Prostate gland (tissue), 2 donors: ENCODE data around the gene PRKAA1. TPM values are rescaled to one million over a fixed set of nuclear protein-coding genes. Genes with fewer than 3 reads are reported as not detected.

Experiments
- DNase-seq: peaks from one replicate; pipeline ENCODE4 v3.0.0-alpha.2; 2019; ENCODE audit warnings: low spot score
- H3K27ac ChIP-seq, 2 donors: fragments of 200-600 bp; sonication (generic); 2 replicates each; pipeline ENCODE4 v1.5.1; 2017 to 2019
- H3K27me3 ChIP-seq: fragments of 200-600 bp; sonication (generic); replicated peaks from 2 replicates; pipeline ENCODE4 v1.5.1; 2019; ENCODE audit not compliant: insufficient read depth
- H3K36me3 ChIP-seq, 2 donors: fragments of 200-600 bp; sonication (generic); 1 replicate in 1 of 2; 2 replicates in 1 of 2; pipeline versions ENCODE4 v1.5.1 to v1.8.1; 2017 to 2019
- H3K4me1 ChIP-seq: fragments of 200-600 bp; sonication (generic); replicated peaks from 2 replicates; pipeline ENCODE4 v1.5.1; 2019
- H3K4me3 ChIP-seq, 2 donors: fragments of 200-600 bp; sonication (generic); 2 replicates each; pipeline ENCODE4 v1.5.1; 2017 to 2019
- H3K9me3 ChIP-seq: fragments of 200-600 bp; sonication (generic); 2 replicates; pipeline ENCODE4 v1.5.1; 2017
- POLR2A ChIP-seq: fragments of 450-650 bp; IDR thresholded peaks from one replicate; pipeline ENCODE4 v1.6.1; 2016; ENCODE audit warnings: antibody characterized with exemption, mild to moderate bottlenecking
- POLR2AphosphoS5 ChIP-seq: sonication (generic); formaldehyde crosslinking; IDR thresholded peaks from one replicate; pipeline ENCODE4 v1.6.1; 2017; ENCODE audit warnings: antibody characterized with exemption
- WGBS: methylation state at CpG from one replicate; pipeline ENCODE4 v1.1.5; 2018; 5-methylcytosine and 5-hydroxymethylcytosine counted together
- intact Hi-C: fragments of 100-400 bp; cut with DNase I; formaldehyde crosslinking; loops from one replicate; pipeline ENCODE4 v1.14.2; 2022
- total RNA-seq, 2 donors: library from RNA; depleted of rRNA; stranded (reverse); fragments of >200 nt; gene quantifications; one replicate each; pipeline ENCODE4 v1.1.0, GENCODE V29; 2016
- TF ChIP-seq, protein P1 (sequence below), 4 experiments: fragments of 200-600 bp in 2 of 4; fragments of 450-650 bp in 2 of 4; sonication (generic) in 2 of 4; IDR thresholded peaks; 1 replicate in 3 of 4; 2 replicates in 1 of 4; pipeline ENCODE4 v1.5.1; 2016 to 2019; ENCODE audit warnings: antibody characterized with exemption in 4 of 4, mild to moderate bottlenecking in 2 of 4, moderate library complexity in 2 of 4

PRKAA1 gene
- total RNA-seq, 2 donors from 2014 or later = 64.9 to 110 TPM

DNA sequence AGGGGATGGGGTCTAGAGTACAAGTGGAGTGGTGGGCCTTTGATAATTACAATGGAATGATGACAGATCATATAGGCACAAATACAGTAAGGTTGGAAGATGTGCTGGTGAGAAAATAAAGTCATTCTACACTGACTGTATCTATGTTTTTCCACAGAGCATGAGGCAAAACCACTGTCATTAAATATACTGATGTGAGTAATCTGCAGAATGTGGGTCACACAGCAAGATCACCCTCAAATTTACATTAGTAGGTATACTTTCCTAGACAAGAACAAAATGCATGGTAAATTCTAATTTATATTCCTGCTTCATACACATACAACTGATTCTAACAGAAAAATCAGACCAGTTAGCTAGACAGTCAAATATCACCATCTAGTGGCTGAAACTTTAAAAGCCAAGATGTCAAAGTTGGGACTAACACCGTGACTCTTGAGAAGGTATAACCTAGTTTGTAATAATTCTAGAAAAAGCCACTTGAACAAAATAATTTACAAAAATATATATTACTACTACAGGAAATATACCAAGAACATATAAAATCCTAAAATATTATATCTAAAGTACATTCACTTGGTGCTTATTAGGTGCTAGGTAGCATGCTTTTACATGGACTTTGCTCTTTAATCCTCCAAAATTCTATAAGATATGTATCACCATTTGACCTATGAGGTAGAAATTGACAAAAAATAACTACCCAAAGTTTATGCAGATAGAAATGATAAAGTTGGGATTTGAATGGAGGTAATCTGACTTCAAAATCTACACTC, 61.9 kb downstream of the PRKAA1 start:
- Histone ChIP-seq H3K4me1 (no peaks in the 10 kb centered on the region), H3K36me3 (no peaks in the 10 kb centered on the region), H3K27me3 (no peaks in the 10 kb centered on the region), H3K4me3 (no peak overlapping the region), H3K9me3 (no peaks in the 10 kb centered on the region), H3K27ac (no peak overlapping the region)
- 7% methylated on average over 1 of the region's 1 CpG for WGBS
- no peak for TF ChIP-seq POLR2A
- TF ChIP-seq, protein P1, sequence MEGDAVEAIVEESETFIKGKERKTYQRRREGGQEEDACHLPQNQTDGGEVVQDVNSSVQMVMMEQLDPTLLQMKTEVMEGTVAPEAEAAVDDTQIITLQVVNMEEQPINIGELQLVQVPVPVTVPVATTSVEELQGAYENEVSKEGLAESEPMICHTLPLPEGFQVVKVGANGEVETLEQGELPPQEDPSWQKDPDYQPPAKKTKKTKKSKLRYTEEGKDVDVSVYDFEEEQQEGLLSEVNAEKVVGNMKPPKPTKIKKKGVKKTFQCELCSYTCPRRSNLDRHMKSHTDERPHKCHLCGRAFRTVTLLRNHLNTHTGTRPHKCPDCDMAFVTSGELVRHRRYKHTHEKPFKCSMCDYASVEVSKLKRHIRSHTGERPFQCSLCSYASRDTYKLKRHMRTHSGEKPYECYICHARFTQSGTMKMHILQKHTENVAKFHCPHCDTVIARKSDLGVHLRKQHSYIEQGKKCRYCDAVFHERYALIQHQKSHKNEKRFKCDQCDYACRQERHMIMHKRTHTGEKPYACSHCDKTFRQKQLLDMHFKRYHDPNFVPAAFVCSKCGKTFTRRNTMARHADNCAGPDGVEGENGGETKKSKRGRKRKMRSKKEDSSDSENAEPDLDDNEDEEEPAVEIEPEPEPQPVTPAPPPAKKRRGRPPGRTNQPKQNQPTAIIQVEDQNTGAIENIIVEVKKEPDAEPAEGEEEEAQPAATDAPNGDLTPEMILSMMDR (IDR thresholded peaks at IDR 0.05) = peak in 3 of 4 experiments; percentile 44 to 71 (median 67)
- intact Hi-C loops = no loop called here
- DNase-seq = no peak

DNA sequence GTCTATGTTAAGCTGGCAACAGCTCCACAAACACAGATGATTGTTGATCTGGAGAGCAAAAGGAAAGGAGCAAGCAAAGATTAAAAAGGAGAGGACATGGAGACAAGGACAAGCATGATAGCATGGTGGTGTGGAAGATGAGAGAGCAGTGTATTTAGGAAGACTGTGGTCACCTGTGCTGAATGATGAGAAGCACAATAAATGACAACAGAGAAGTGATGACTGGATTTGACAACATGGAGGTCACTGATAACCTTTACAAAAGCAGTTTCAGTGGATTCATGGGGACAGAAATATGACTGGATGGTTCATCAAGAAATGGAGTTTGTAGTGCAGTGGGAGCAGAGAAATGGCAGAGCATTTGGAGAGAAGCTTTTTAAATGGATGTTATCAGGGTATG, 62.6 kb downstream of the PRKAA1 start:
- H3K27ac ChIP-seq = no peak overlapping the region
- TF ChIP-seq, protein P1 (IDR thresholded peaks at IDR 0.05) = no peak
- TF ChIP-seq POLR2AphosphoS5 (no peak), POLR2A (no peak)
- intact Hi-C loops = no loop called here

DNA sequence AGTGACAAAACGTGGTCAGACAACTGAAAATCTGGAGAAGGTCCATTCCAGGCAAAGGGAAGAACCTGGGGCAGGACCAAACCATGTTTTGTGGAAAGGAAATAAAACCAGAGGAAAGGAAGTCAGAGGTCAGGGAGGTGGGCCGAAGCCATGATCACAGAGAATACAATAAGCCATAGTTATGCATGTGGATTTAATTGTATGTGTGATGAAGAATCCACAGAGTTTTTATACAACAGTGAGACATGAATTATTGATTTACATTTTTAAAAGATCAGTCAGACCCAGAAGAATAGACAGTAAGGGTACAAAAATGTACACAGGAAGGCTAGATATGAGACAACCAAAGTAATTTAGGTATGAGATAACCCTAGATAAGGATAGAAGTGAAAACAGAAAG, 63.2 kb downstream of the PRKAA1 start:
- H3K36me3 ChIP-seq = no peaks in the 10 kb centered on the region
- no peaks in the 10 kb centered on the region for H3K9me3 ChIP-seq
- no peaks in the 10 kb centered on the region for H3K27me3 ChIP-seq
- no peak for DNase-seq
- TF ChIP-seq POLR2A (no peak), POLR2AphosphoS5 (no peak)
- TF ChIP-seq, protein P1 (IDR thresholded peaks at IDR 0.05) = no peak
- no peaks in the 10 kb centered on the region for H3K4me1 ChIP-seq
- intact Hi-C loops = no loop called here
- no peak overlapping the region for H3K27ac ChIP-seq
- WGBS = 78% methylated on average over 2 of the region's 2 CpGs
- no peak overlapping the region for H3K4me3 ChIP-seq

More for the DNA sequence above, 62.6 kb downstream of the PRKAA1 start:
- H3K36me3 ChIP-seq = no peaks in the 10 kb centered on the region
- no peaks in the 10 kb centered on the region for H3K9me3 ChIP-seq
- DNase-seq = no peak
- no peaks in the 10 kb centered on the region for H3K27me3 ChIP-seq
- H3K4me1 ChIP-seq = no peaks in the 10 kb centered on the region
- no peak overlapping the region for H3K4me3 ChIP-seq

DNA sequence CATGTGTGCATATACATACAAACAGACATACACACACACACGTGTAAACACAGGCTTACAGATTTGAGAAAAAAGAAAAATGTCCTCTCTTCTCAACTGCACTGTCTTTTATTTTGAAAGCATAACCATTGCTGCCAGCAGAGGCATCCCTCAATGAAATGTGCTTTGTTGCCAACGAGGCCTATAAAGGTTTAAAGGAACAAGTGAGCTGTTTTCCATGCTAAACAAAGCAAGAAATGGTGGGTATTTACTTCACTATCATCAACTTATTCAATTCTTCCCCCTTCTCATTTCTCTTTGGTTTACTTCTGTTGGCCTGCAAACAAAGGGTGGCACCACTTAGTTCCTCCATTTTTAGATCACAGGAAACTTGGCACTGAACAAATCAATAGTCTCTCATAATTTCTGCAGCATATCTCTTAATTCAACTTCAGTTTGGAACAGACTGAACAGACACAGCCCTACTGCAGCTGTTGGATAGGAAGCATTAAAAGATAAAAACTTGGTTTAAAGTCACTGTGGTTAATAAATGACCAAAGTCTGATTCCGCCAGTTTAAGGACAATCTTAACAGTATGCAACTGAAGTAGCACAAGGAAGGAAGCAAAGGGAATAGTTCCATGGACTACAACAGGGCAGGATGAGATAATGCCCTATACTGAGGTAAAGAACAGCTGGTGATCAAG, 64.2 kb downstream of the PRKAA1 start:
- no peak overlapping the region for H3K4me3 ChIP-seq
- H3K36me3 ChIP-seq = no peaks in the 10 kb centered on the region
- H3K9me3 ChIP-seq = no peaks in the 10 kb centered on the region
- WGBS = 12% methylated on average over 3 of the region's 3 CpGs
- no peak overlapping the region for H3K27ac ChIP-seq
- H3K4me1 ChIP-seq = no peaks in the 10 kb centered on the region
- no peak for TF ChIP-seq POLR2AphosphoS5
- TF ChIP-seq POLR2A = no peak
- TF ChIP-seq, protein P1 (IDR thresholded peaks at IDR 0.05) = peak in 1 of 4 experiments; percentile 4
- intact Hi-C loops = no loop called here
- H3K27me3 ChIP-seq = no peaks in the 10 kb centered on the region
- DNase-seq = no peak
